IMR-90 (cell line): ENCODE results near the gene DBI. TPM values are rescaled to one million over a fixed set of nuclear protein-coding genes. Genes with fewer than 3 reads are reported as not detected.

Experiments
- ATAC-seq: fragments of 200-7000 bp; cut with Tn5 transposase; 2 replicates; pipeline ENCODE4 v1.9.1; 2020; ENCODE audit warnings: low read depth, mild to moderate bottlenecking, moderate library complexity
- BruUV-seq: library from RNA; stranded (reverse); fragments of 400-500 nt; replicated peaks from 2 replicates; lab custom pipeline; 2021; lab: Mats Ljungman, UMichigan
- CTCF ChIA-PET: fragments of 300-600 bp; formaldehyde crosslinking; extraction: SDS; loops from one replicate; lab custom pipeline; 2021; ENCODE audit warnings: antibody characterized with exemption; lab: Yijun Ruan, JAX
- POLR2A ChIA-PET: fragments of 300-600 bp; sonication (Branson Sonifier 250); formaldehyde crosslinking; loops from one replicate; lab custom pipeline; 2022; ENCODE audit warnings: antibody characterized with exemption; ENCODE audit not compliant: unreplicated experiment; lab: Charles Lee
- DNase-seq: peaks from one replicate; pipeline ENCODE4 v3.0.0; 2013
- H2AFZ ChIP-seq: replicated peaks from 2 replicates; pipeline ENCODE3; 2013; ENCODE audit warnings: low read length, mild to moderate bottlenecking; ENCODE audit not compliant: poor library complexity
- H2AK5ac ChIP-seq: 2 replicates; pipeline ENCODE4 v1.6.1; 2013; ENCODE audit warnings: low read depth, low read length, inconsistent platforms
- H2AK9ac ChIP-seq: replicated peaks from 2 replicates; pipeline ENCODE3; 2013; ENCODE audit warnings: mild to moderate bottlenecking, low read depth, low read length, moderate library complexity; ENCODE audit not compliant: poor library complexity
- H2BK120ac ChIP-seq: 2 replicates; pipeline ENCODE4 v1.6.1; 2013; ENCODE audit warnings: low read depth, low read length, inconsistent platforms
- H2BK15ac ChIP-seq: 3 replicates; pipeline ENCODE4 v1.6.1; 2013; ENCODE audit warnings: low read depth, low read length, inconsistent platforms
- H2BK20ac ChIP-seq: 2 replicates; pipeline ENCODE4 v1.6.1; 2013; ENCODE audit warnings: low read depth, mild to moderate bottlenecking, inconsistent platforms, low read length, moderate library complexity
- H2BK5ac ChIP-seq: 2 replicates; pipeline ENCODE4 v1.6.1; 2013; ENCODE audit warnings: mild to moderate bottlenecking, low read depth, low read length, inconsistent platforms; ENCODE audit not compliant: poor library complexity, severe bottlenecking
- H3K14ac ChIP-seq: replicated peaks from 2 replicates; pipeline ENCODE4 v1.6.1; 2013; ENCODE audit warnings: low read depth, low read length, inconsistent platforms
- H3K18ac ChIP-seq: 2 replicates; pipeline ENCODE4 v1.6.1; 2013; ENCODE audit warnings: low read depth, low read length, control low read depth
- H3K23ac ChIP-seq: 2 replicates; pipeline ENCODE4 v1.6.1; 2013; ENCODE audit warnings: low read depth, low read length, inconsistent platforms
- H3K27ac ChIP-seq: 2 replicates; pipeline ENCODE4 v1.5.1; 2013; ENCODE audit warnings: mild to moderate bottlenecking, control low read depth, low read length; ENCODE audit not compliant: insufficient read depth
- H3K27me3 ChIP-seq: 2 replicates; pipeline ENCODE4 v1.6.1; 2013; ENCODE audit warnings: low read length; ENCODE audit not compliant: control insufficient read depth, insufficient read depth
- H3K36me3 ChIP-seq: 2 replicates; pipeline ENCODE4 v1.6.1; 2013; ENCODE audit warnings: low read length, mixed read lengths; ENCODE audit not compliant: control insufficient read depth, insufficient read depth
- H3K4ac ChIP-seq: 2 replicates; pipeline ENCODE4 v1.6.1; 2013; ENCODE audit warnings: low read depth, low read length, inconsistent platforms
- H3K4me1 ChIP-seq: 2 replicates; pipeline ENCODE4 v1.6.1; 2013; ENCODE audit warnings: low read length, mixed read lengths; ENCODE audit not compliant: control insufficient read depth, insufficient read depth
- H3K4me2 ChIP-seq: 2 replicates; pipeline ENCODE4 v1.6.1; 2013; ENCODE audit warnings: low read depth, mild to moderate bottlenecking, control low read depth, low read length, moderate library complexity
- H3K4me3 ChIP-seq: 2 replicates; pipeline ENCODE4 v1.5.1; 2013; ENCODE audit warnings: low read depth, mild to moderate bottlenecking, control low read depth, low read length, moderate library complexity; ENCODE audit not compliant: insufficient read depth
- H3K56ac ChIP-seq: 2 replicates; pipeline ENCODE4 v1.6.1; 2013; ENCODE audit warnings: low read length, inconsistent platforms; ENCODE audit not compliant: insufficient read depth; ENCODE audit errors: extremely low read depth
- H3K79me1 ChIP-seq, 2 experiments: 2 replicates each; pipeline ENCODE4 v1.6.1; 2013; ENCODE audit warnings: low read length in 2 of 2, inconsistent platforms in 1 of 2, low read depth in 1 of 2
- H3K9ac ChIP-seq: 2 replicates; pipeline ENCODE4 v1.6.1; 2013; ENCODE audit warnings: low read depth, low read length, control low read depth
- H3K9me1 ChIP-seq: 2 replicates; pipeline ENCODE4 v1.6.1; 2013; ENCODE audit warnings: low read length, inconsistent platforms; ENCODE audit not compliant: insufficient read depth
- H3K9me3 ChIP-seq: 2 replicates; pipeline ENCODE4 v1.6.1; 2013; ENCODE audit warnings: low read length; ENCODE audit not compliant: control insufficient read depth, insufficient read depth
- H4K20me1 ChIP-seq: 2 replicates; pipeline ENCODE4 v1.6.1; 2013; ENCODE audit warnings: low read length, inconsistent platforms; ENCODE audit not compliant: insufficient read depth
- H4K5ac ChIP-seq: 2 replicates; pipeline ENCODE4 v1.6.1; 2013; ENCODE audit warnings: mild to moderate bottlenecking, low read depth, low read length, control low read depth
- H4K8ac ChIP-seq, 2 experiments: 2 replicates each; pipeline ENCODE4 v1.6.1; 2013; ENCODE audit warnings: low read depth in 2 of 2, low read length in 2 of 2, control low read depth in 1 of 2, inconsistent platforms in 1 of 2
- H4K91ac ChIP-seq: 2 replicates; pipeline ENCODE4 v1.6.1; 2013; ENCODE audit warnings: low read depth, low read length, inconsistent platforms; ENCODE audit not compliant: insufficient read depth
- MAFK ChIP-seq: IDR thresholded peaks from 2 replicates; pipeline ENCODE4 v1.6.1; 2012; ENCODE audit warnings: low read depth, low read length, improper control_type of control experiment
- RCOR1 ChIP-seq: IDR thresholded peaks from 2 replicates; pipeline ENCODE4 v1.6.1; 2012; ENCODE audit warnings: mild to moderate bottlenecking, low read length, improper control_type of control experiment; ENCODE audit not compliant: insufficient replicate concordance
- RFX5 ChIP-seq: IDR thresholded peaks from 2 replicates; pipeline ENCODE4 v1.8.0; 2012; ENCODE audit warnings: low read depth, mild to moderate bottlenecking, low read length, moderate library complexity
- WGBS, 2 experiments: methylation state at CpG; one replicate each; pipeline versions ENCODE4 v1.1.5 to v1.1.7; 2013; ENCODE audit warnings: missing lambda C conversion rate in 2 of 2; ENCODE audit not compliant: insufficient read length in 1 of 2; ENCODE audit errors: extremely low coverage in 2 of 2; 5-methylcytosine and 5-hydroxymethylcytosine counted together
- dilution Hi-C: fragments of 300-500 bp; cut with HindIII; formaldehyde crosslinking; loops from one replicate; pipeline ENCODE4 v1.14.3; 2018; ENCODE audit warnings: low sequenced_read_pairs; ENCODE audit not compliant: unreplicated experiment
- in situ Hi-C: fragments of 300-500 bp; cut with MboI; formaldehyde crosslinking; loops from 3 replicates; pipeline ENCODE4 v1.14.3; 2019; ENCODE audit warnings: low sequenced_read_pairs, inconsistent platforms, mixed read lengths
- intact Hi-C: fragments of 100-400 bp; cut with micrococcal nuclease; formaldehyde crosslinking; loops from 2 replicates; pipeline ENCODE4 v1.10.0; 2022
- polyA plus RNA-seq, 3 experiments: library from polyadenylated mRNA; depleted of rRNA; stranded (reverse); fragments of >200 nt; gene quantifications; 2 replicates each; pipeline ENCODE4 v1.2.3, GENCODE V29; 2012; ENCODE audit warnings: low replicate concordance in 1 of 3
- total RNA-seq: library from RNA; depleted of rRNA; stranded (reverse); fragments of >200 nt; gene quantifications from 2 replicates; pipeline ENCODE4 v1.2.3, GENCODE V29; 2012
- TF ChIP-seq, protein P1 (sequence below): fragments of 150-350 bp; IDR thresholded peaks from 2 replicates; pipeline ENCODE4 v1.6.1; 2016; ENCODE audit warnings: low read depth, mild to moderate bottlenecking, low read length, moderate library complexity, borderline replicate concordance
- TF ChIP-seq, protein P2 (sequence below): conservative IDR thresholded peaks from 2 replicates; pipeline ENCODE4 v1.5.1; 2012; ENCODE audit warnings: mild to moderate bottlenecking, low read depth, low read length, improper control_type of control experiment
- TF ChIP-seq, protein P3 (sequence below): fragments of 150-350 bp; IDR thresholded peaks from 2 replicates; pipeline ENCODE4 v1.6.1; 2017; ENCODE audit warnings: mild to moderate bottlenecking, antibody characterized with exemption, low read length, low read depth

DBI gene
- total and polyA plus RNA-seq, 2 of the 4 experiments (the other 2 are of a cell fraction): 42.5 to 278 TPM

DNA sequence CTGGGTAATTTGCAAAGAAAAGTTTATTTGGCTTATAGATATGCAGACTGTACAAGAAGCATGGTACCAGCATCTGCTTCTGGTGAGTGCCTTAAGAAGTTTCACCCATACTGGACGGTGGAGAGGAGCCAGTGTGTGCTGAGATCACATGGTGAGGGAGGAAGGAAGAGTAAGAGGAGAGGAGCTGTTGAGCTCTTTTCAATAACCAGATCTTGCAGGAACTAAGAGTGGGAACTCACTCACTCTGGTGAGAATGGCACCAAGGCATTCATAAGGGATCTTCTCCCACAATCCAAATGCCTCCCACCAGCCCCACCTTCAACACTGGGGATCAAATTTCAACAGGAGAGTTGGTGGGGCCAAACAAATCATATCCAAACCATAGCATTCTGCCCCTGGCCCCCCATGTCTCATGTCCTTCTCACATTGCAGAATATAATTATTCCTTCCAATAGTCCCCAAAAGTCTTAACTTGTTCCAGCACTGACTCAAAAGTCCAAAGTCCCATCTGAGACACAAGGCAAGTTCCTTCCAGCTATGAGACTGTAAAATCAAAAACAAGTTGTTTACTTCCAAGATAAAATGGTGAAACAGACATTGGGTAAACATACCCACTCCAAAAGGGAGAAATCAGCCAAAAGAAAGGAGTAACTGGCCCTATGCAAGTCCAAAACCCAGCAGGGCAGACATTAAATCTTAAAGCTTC is 53.2 kb downstream of the DBI start:
- Histone ChIP-seq H3K4me2 (no peak overlapping the region), H3K9ac (no peak overlapping the region), H4K20me1 (no peaks in the 10 kb centered on the region), H3K4me3 (no peak overlapping the region), H2BK120ac (no peak overlapping the region), H2AK9ac (no peak overlapping the region), H4K5ac (no peak overlapping the region), H3K18ac (no peak overlapping the region), H2AFZ (no peak overlapping the region), H2BK15ac (no peak overlapping the region), H3K36me3 (no peaks in the 10 kb centered on the region), H3K23ac (no peak overlapping the region), H3K4ac (no peak overlapping the region), H3K9me3 (no peaks in the 10 kb centered on the region), H3K9me1 (no peaks in the 10 kb centered on the region), H3K14ac (no peak overlapping the region), H3K79me1 (no peaks in the 10 kb centered on the region), H3K56ac (no peak overlapping the region), H4K91ac (no peak overlapping the region), H2AK5ac (no peak overlapping the region), H3K4me1 (no peaks in the 10 kb centered on the region), H2BK5ac (no peak overlapping the region), H3K27ac (no peak overlapping the region), H4K8ac (no peak overlapping the region), H2BK20ac (no peak overlapping the region), H3K27me3 (peaks cover 9% of the 10 kb centered on the region)
- WGBS, 2 experiments: no CpG with 5 or more reads among the region's 1 CpG
- dilution Hi-C loops: no loop called here
- in situ Hi-C loops: loop anchor here (5.0 kb wide), 1 partner anchor 47 kb away; no protein-coding TSS in a partner anchor
- DNase-seq (no peak), ATAC-seq (no peak)
- TF ChIP-seq RCOR1 (no peak), MAFK (no peak), RFX5 (no peak)
- TF ChIP-seq, protein P1, sequence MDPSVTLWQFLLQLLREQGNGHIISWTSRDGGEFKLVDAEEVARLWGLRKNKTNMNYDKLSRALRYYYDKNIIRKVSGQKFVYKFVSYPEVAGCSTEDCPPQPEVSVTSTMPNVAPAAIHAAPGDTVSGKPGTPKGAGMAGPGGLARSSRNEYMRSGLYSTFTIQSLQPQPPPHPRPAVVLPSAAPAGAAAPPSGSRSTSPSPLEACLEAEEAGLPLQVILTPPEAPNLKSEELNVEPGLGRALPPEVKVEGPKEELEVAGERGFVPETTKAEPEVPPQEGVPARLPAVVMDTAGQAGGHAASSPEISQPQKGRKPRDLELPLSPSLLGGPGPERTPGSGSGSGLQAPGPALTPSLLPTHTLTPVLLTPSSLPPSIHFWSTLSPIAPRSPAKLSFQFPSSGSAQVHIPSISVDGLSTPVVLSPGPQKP: no peak
- TF ChIP-seq, protein P2, sequence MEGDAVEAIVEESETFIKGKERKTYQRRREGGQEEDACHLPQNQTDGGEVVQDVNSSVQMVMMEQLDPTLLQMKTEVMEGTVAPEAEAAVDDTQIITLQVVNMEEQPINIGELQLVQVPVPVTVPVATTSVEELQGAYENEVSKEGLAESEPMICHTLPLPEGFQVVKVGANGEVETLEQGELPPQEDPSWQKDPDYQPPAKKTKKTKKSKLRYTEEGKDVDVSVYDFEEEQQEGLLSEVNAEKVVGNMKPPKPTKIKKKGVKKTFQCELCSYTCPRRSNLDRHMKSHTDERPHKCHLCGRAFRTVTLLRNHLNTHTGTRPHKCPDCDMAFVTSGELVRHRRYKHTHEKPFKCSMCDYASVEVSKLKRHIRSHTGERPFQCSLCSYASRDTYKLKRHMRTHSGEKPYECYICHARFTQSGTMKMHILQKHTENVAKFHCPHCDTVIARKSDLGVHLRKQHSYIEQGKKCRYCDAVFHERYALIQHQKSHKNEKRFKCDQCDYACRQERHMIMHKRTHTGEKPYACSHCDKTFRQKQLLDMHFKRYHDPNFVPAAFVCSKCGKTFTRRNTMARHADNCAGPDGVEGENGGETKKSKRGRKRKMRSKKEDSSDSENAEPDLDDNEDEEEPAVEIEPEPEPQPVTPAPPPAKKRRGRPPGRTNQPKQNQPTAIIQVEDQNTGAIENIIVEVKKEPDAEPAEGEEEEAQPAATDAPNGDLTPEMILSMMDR: no peak
- TF ChIP-seq, protein P3, sequence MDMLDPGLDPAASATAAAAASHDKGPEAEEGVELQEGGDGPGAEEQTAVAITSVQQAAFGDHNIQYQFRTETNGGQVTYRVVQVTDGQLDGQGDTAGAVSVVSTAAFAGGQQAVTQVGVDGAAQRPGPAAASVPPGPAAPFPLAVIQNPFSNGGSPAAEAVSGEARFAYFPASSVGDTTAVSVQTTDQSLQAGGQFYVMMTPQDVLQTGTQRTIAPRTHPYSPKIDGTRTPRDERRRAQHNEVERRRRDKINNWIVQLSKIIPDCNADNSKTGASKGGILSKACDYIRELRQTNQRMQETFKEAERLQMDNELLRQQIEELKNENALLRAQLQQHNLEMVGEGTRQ: no peak
- ChIA-PET POLR2A (no interaction called here), CTCF (no interaction called here)
- intact Hi-C loops: no loop called here
- no TSS peak for BruUV-seq
